K562 (cell line): Measurements from ENCODE around the gene RPL21. TPM values are rescaled to one million over a fixed set of nuclear protein-coding genes. Genes with fewer than 3 reads are reported as not detected.
"Not testable (repeated sequence)": the region's sequence is repeated elsewhere in the genome, so short reads cannot be mapped to it uniquely, and the experiment has no call there.

Experiments
- ATAC-seq: fragments of 200-7000 bp; cut with Tn5 transposase; 3 replicates; pipeline ENCODE4 v1.9.1; 2020; ENCODE audit warnings: moderate library complexity
- BruUV-seq: library from RNA; stranded (reverse); fragments of 400-500 nt; replicated peaks from 2 replicates; lab custom pipeline; 2021; lab: Mats Ljungman, UMichigan
- CTCF ChIA-PET: fragments of 300-600 bp; formaldehyde crosslinking; extraction: SDS; loops from one replicate; lab custom pipeline; 2021; ENCODE audit warnings: low intra/inter-chr PET ratio; lab: Yijun Ruan, JAX
- POLR2A ChIA-PET: fragments of 300-600, 350-650 bp; sonication (Branson Sonifier 250); formaldehyde crosslinking; extraction: SDS; loops from one replicate; lab custom pipeline; 2021; ENCODE audit warnings: antibody characterized with exemption, inconsistent platforms; lab: Yijun Ruan, JAX
- DNase-seq, 4 experiments: peaks; one replicate each; pipeline versions ENCODE4 v3.0.0 to v3.0.0-alpha.2; 2011 to 2018; ENCODE audit warnings: low spot score in 3 of 4, mixed read lengths in 3 of 4; ENCODE audit errors: extremely low read depth in 1 of 4
- FAIRE-seq: peaks from 2 replicates; lab custom pipeline; 2011; peaks lifted over from hg19 to GRCh38; lab: Jason Lieb, UNC
- H2AFZ ChIP-seq: 2 replicates; pipeline ENCODE4 v1.6.0; 2011; ENCODE audit warnings: low read depth, low read length, control low read depth, inconsistent platforms
- H3K27ac ChIP-seq: fragments of 200-600 bp; 3 replicates; pipeline ENCODE4 v1.8.0; 2011; ENCODE audit warnings: low read depth, mild to moderate bottlenecking, control low read depth, inconsistent platforms, low read length, moderate library complexity, mixed read lengths; ENCODE audit errors: extremely low read depth
- H3K27me3 ChIP-seq, 2 experiments: fragments of 300-600 bp in 1 of 2; 2 replicates in 1 of 2; 3 replicates in 1 of 2; pipeline versions ENCODE4 v1.6.0 to v1.8.0; 2011; ENCODE audit warnings: inconsistent platforms in 2 of 2, low read length in 2 of 2, mild to moderate bottlenecking in 1 of 2, mixed read lengths in 1 of 2, moderate library complexity in 1 of 2; ENCODE audit not compliant: control insufficient read depth in 2 of 2, insufficient read depth in 2 of 2
- H3K36me3 ChIP-seq: fragments of 300-600 bp; 3 replicates; pipeline ENCODE4 v1.8.0; 2011; ENCODE audit warnings: mild to moderate bottlenecking, low read length, inconsistent platforms; ENCODE audit not compliant: control insufficient read depth, insufficient read depth
- H3K4me1 ChIP-seq, 2 experiments: fragments of 200-600 bp in 1 of 2; replicated peaks in 1 of 2; 2 replicates in 1 of 2; 3 replicates in 1 of 2; pipeline versions ENCODE4 v1.5.1 to v1.8.0; 2011; ENCODE audit warnings: inconsistent platforms in 2 of 2, low read length in 2 of 2, mild to moderate bottlenecking in 1 of 2, mixed read lengths in 1 of 2, moderate library complexity in 1 of 2; ENCODE audit not compliant: control insufficient read depth in 2 of 2, insufficient read depth in 2 of 2
- H3K4me2 ChIP-seq: 2 replicates; pipeline ENCODE4 v1.6.1; 2011; ENCODE audit warnings: low read length, control low read depth, inconsistent platforms, mixed read lengths; ENCODE audit not compliant: insufficient read depth
- H3K4me3 ChIP-seq: fragments of 200-600 bp; sonication (generic), shearing (Covaris generic); 2 replicates; pipeline ENCODE4 v1.5.1; 2016; ENCODE audit warnings: control low read depth, inconsistent platforms
- H3K79me2 ChIP-seq: fragments of 200-600 bp; 3 replicates; pipeline ENCODE4 v1.8.0; 2011; ENCODE audit warnings: low read length, inconsistent platforms; ENCODE audit not compliant: control insufficient read depth, insufficient read depth
- H3K9ac ChIP-seq, 2 experiments: 2 replicates each; pipeline versions ENCODE4 v1.6.0 to v1.6.1; 2011; ENCODE audit warnings: low read depth in 2 of 2, low read length in 2 of 2, control low read depth in 1 of 2, inconsistent platforms in 1 of 2, mild to moderate bottlenecking in 1 of 2, mixed read lengths in 1 of 2; ENCODE audit not compliant: insufficient read depth in 1 of 2
- H3K9me1 ChIP-seq: one replicate; pipeline ENCODE4 v1.6.0; 2011; ENCODE audit warnings: inconsistent platforms, mild to moderate bottlenecking, low read length, moderate library complexity; ENCODE audit not compliant: control insufficient read depth, insufficient read depth
- H3K9me3 ChIP-seq: replicated peaks from 2 replicates; pipeline ENCODE4 v1.5.1; 2011; ENCODE audit warnings: low read depth, low read length, inconsistent platforms; ENCODE audit not compliant: control insufficient read depth, insufficient read depth
- H4K20me1 ChIP-seq: replicated peaks from 2 replicates; pipeline ENCODE4 v1.6.1; 2011; ENCODE audit warnings: low read length, inconsistent platforms, mixed read lengths; ENCODE audit not compliant: control insufficient read depth, insufficient read depth
- E2F3 ChIP-seq: fragments of 250-450 bp; sonication (Bioruptor Pico); IDR thresholded peaks from 2 replicates; pipeline ENCODE4 v1.4.0; 2020; ENCODE audit warnings: mild to moderate bottlenecking
- WGBS: fragments of 100-300 bp; shearing (Covaris generic); methylation state at CpG from one replicate; pipeline ENCODE4 v1.1.6; 2016; ENCODE audit warnings: low coverage, mixed read lengths; ENCODE audit not compliant: insufficient coverage; ENCODE audit errors: missing lambda C conversion rate; 5-methylcytosine and 5-hydroxymethylcytosine counted together
- in situ Hi-C: fragments of 300-500 bp; cut with MboI; formaldehyde crosslinking; loops from 4 replicates; pipeline ENCODE4 v1.15.0; 2018; ENCODE audit warnings: inconsistent platforms, mixed read lengths
- intact Hi-C: fragments of 100-400 bp; cut with micrococcal nuclease; formaldehyde crosslinking; loops from 2 replicates; pipeline ENCODE4 v1.14.2; 2022
- polyA plus RNA-seq, 8 experiments: library from polyadenylated mRNA; depleted of rRNA in 4 of 8; stranded (reverse) in 5 of 8; unstranded in 3 of 8; fragments of >200 nt; fragmentation: Nextera tagmentation in 2 of 8; fragmentation: Illumina TruSeq in 1 of 8; extraction: Ambion mirVana in 2 of 8; extraction: Trizol in 1 of 8; gene quantifications; 2 replicates each; pipeline versions ENCODE4 v1.2.1 to v1.2.3, GENCODE V29; 2011 to 2014; ENCODE audit warnings: inconsistent platforms in 1 of 8, missing spikeins in 1 of 8
- total RNA-seq, 7 experiments: library from RNA; depleted of rRNA in 6 of 7; stranded (reverse); fragments of >200 nt in 6 of 7; fragmentation: Illumina TruSeq in 2 of 7; extraction: Trizol in 2 of 7; gene quantifications; 2 replicates each; pipeline versions ENCODE4 v1.2.1 to v1.2.3, GENCODE V29; 2011 to 2021; ENCODE audit warnings: low replicate concordance in 1 of 7
- TF ChIP-seq, protein P1 (sequence below): sonication (generic); formaldehyde crosslinking; IDR thresholded peaks from 2 replicates; pipeline ENCODE4 v1.8.1; 2023; ENCODE audit warnings: missing genetic modification reagents, mild to moderate bottlenecking, borderline replicate concordance

The RPL21 gene
- total and polyA plus RNA-seq, 9 of the 15 experiments (the other 6 are each of a cell fraction or from before 2014, with no cell fraction given): 622 to 4,203 (median 1,676) TPM

GRCh38 chr13:27219611-27220010 is 31.7 kb upstream of the RPL21 start (continued):
- TF ChIP-seq, protein P1, sequence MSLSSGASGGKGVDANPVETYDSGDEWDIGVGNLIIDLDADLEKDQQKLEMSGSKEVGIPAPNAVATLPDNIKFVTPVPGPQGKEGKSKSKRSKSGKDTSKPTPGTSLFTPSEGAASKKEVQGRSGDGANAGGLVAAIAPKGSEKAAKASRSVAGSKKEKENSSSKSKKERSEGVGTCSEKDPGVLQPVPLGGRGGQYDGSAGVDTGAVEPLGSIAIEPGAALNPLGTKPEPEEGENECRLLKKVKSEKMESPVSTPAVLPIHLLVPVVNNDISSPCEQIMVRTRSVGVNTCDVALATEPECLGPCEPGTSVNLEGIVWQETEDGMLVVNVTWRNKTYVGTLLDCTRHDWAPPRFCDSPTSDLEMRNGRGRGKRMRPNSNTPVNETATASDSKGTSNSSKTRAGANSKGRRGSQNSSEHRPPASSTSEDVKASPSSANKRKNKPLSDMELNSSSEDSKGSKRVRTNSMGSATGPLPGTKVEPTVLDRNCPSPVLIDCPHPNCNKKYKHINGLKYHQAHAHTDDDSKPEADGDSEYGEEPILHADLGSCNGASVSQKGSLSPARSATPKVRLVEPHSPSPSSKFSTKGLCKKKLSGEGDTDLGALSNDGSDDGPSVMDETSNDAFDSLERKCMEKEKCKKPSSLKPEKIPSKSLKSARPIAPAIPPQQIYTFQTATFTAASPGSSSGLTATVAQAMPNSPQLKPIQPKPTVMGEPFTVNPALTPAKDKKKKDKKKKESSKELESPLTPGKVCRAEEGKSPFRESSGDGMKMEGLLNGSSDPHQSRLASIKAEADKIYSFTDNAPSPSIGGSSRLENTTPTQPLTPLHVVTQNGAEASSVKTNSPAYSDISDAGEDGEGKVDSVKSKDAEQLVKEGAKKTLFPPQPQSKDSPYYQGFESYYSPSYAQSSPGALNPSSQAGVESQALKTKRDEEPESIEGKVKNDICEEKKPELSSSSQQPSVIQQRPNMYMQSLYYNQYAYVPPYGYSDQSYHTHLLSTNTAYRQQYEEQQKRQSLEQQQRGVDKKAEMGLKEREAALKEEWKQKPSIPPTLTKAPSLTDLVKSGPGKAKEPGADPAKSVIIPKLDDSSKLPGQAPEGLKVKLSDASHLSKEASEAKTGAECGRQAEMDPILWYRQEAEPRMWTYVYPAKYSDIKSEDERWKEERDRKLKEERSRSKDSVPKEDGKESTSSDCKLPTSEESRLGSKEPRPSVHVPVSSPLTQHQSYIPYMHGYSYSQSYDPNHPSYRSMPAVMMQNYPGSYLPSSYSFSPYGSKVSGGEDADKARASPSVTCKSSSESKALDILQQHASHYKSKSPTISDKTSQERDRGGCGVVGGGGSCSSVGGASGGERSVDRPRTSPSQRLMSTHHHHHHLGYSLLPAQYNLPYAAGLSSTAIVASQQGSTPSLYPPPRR (CRISPR knock-in tag): no peak
- no peak for TF ChIP-seq E2F3 (CRISPR knock-in tag)
- TF ChIP-seq, all 486 proteins: peak for 0

DNA sequence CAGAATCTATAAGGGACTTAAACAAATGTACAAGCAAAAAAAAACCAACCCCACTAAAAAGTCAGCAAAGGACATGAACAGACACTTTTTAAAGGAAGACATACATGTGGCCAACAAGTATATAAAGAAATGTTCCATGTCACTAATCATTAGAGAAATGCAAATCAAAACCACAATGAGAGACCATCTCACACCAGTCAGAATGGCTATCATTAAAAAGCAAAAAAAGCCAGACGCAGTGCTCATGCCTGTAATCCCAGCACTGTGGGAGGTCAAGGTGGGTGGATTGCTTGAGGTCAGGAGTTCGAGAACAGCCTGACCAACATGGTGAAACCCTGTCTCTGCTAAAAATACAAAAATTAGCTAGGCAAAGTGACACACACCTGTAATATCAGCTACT is 29.3 kb upstream of the RPL21 start:
- H3K27ac ChIP-seq, FAIRE-seq, intact Hi-C loops, H4K20me1 ChIP-seq, H3K9me1 ChIP-seq, H2AFZ ChIP-seq, POLR2A ChIA-PET, H3K4me1 ChIP-seq, H3K36me3 ChIP-seq, DNase-seq, ATAC-seq, in situ Hi-C loops, H3K79me2 ChIP-seq, H3K27me3 ChIP-seq, H3K4me2 ChIP-seq, CTCF ChIA-PET, H3K9ac ChIP-seq, H3K4me3 ChIP-seq, H3K9me3 ChIP-seq, BruUV-seq: not testable (repeated sequence)
- WGBS: 17% methylated on average over 2 of the region's 2 CpGs
